Loucy (cell line): Measurements from ENCODE around the gene PARP1.

Source experiments
- EZH2phosphoT487 ChIP-seq: fragments of 200-600 bp; IDR thresholded peaks from 2 replicates; pipeline ENCODE4 v1.6.1; 2018; ENCODE audit warnings: antibody characterized with exemption, mild to moderate bottlenecking, moderate library complexity, borderline replicate concordance
- TF ChIP-seq, protein P1 (sequence below): fragments of 200-600 bp; sonication (generic); conservative IDR thresholded peaks from 2 replicates; pipeline ENCODE4 v1.5.1; 2014; ENCODE audit warnings: mild to moderate bottlenecking, antibody characterized with exemption, low read length

DNA sequence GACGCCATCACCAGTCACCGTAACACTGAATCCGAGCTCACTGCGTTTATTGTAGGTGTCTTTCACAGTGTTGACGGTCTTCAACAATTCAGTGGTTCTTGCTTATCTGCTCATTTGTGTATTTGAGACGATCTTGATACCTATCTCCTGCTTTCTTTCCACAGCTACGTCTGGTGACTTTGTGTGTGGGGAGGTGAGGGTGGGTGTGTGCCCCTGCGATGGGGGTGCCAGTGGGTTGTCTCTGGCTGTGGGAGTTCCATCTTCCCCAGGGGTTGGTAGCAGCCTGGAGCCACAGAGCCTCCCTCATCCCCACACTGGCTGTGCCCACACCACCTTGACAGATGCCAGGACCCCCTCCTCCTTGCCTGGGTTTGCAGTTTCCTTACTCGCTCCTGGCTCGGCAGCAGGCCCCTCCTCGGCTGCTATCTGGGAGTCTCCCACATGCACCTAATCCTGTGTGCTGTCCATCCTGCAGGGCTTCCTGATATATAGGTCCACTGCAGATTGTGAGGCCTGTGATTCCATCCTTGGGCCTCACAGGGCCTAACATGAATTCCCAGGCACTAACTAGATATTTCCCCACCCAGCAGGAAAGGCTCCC is 6.3 kb upstream of the PARP1 start:
- TF ChIP-seq, protein P1, sequence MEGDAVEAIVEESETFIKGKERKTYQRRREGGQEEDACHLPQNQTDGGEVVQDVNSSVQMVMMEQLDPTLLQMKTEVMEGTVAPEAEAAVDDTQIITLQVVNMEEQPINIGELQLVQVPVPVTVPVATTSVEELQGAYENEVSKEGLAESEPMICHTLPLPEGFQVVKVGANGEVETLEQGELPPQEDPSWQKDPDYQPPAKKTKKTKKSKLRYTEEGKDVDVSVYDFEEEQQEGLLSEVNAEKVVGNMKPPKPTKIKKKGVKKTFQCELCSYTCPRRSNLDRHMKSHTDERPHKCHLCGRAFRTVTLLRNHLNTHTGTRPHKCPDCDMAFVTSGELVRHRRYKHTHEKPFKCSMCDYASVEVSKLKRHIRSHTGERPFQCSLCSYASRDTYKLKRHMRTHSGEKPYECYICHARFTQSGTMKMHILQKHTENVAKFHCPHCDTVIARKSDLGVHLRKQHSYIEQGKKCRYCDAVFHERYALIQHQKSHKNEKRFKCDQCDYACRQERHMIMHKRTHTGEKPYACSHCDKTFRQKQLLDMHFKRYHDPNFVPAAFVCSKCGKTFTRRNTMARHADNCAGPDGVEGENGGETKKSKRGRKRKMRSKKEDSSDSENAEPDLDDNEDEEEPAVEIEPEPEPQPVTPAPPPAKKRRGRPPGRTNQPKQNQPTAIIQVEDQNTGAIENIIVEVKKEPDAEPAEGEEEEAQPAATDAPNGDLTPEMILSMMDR: no peak
- no peak for TF ChIP-seq EZH2phosphoT487
